HepG2 (cell line): ENCODE measurements around the gene ARF4. TPM values are rescaled to one million over a fixed set of nuclear protein-coding genes. Genes with fewer than 3 reads are reported as not detected.

Source experiments
- KDM2A ChIP-seq: sonication (generic); formaldehyde crosslinking; IDR thresholded peaks from 2 replicates; pipeline ENCODE4 v1.4.0; 2020; ENCODE audit warnings: low read depth, missing genetic modification reagents, borderline replicate concordance
- MTERF4 ChIP-seq: sonication (generic); formaldehyde crosslinking; IDR thresholded peaks from 2 replicates; pipeline ENCODE4 v1.8.0; 2023; ENCODE audit warnings: mild to moderate bottlenecking, missing genetic modification reagents
- NRL ChIP-seq: sonication (generic); formaldehyde crosslinking; IDR thresholded peaks from 2 replicates; pipeline ENCODE4 v1.5.0; 2020; ENCODE audit warnings: missing genetic modification reagents, mild to moderate bottlenecking, moderate library complexity, borderline replicate concordance
- RFXANK ChIP-seq: IDR thresholded peaks from 2 replicates; pipeline ENCODE4 v1.6.1; 2016
- ZBTB1 ChIP-seq: sonication (generic); formaldehyde crosslinking; IDR thresholded peaks from 2 replicates; pipeline ENCODE4 v1.4.0; 2020; ENCODE audit warnings: missing genetic modification reagents, borderline replicate concordance
- ZBTB4 ChIP-seq: sonication (generic); formaldehyde crosslinking; IDR thresholded peaks from 2 replicates; pipeline ENCODE4 v1.4.0; 2020; ENCODE audit warnings: missing genetic modification reagents, mild to moderate bottlenecking, borderline replicate concordance
- ZBTB40 ChIP-seq, 2 experiments: fragments of 450-650 bp in 1 of 2; sonication (generic) in 1 of 2; formaldehyde crosslinking in 1 of 2; IDR thresholded peaks; 2 replicates each; pipeline versions ENCODE4 v1.6.1 to v1.8.0; 2016 to 2022; ENCODE audit warnings: antibody characterized with exemption in 1 of 2, mild to moderate bottlenecking in 1 of 2, missing genetic modification reagents in 1 of 2
- ZNF292 ChIP-seq: sonication (generic); formaldehyde crosslinking; IDR thresholded peaks from 2 replicates; pipeline ENCODE4 v1.8.1; 2022; ENCODE audit warnings: mild to moderate bottlenecking, low read depth, missing genetic modification reagents, borderline replicate concordance
- ZNF354B ChIP-seq: sonication (generic); formaldehyde crosslinking; IDR thresholded peaks from 2 replicates; pipeline ENCODE4 v1.8.0; 2022; ENCODE audit warnings: mild to moderate bottlenecking, missing genetic modification reagents
- ZNF496 ChIP-seq: sonication (generic); formaldehyde crosslinking; IDR thresholded peaks from 2 replicates; pipeline ENCODE4 v1.8.1; 2023; ENCODE audit warnings: mild to moderate bottlenecking, moderate library complexity, missing genetic modification reagents; ENCODE audit not compliant: insufficient replicate concordance
- ZNF577 ChIP-seq: sonication (generic); formaldehyde crosslinking; IDR thresholded peaks from 2 replicates; pipeline ENCODE4 v1.4.0; 2020; ENCODE audit warnings: mild to moderate bottlenecking, low read depth, missing genetic modification reagents, borderline replicate concordance
- ZNF607 ChIP-seq: sonication (generic); formaldehyde crosslinking; IDR thresholded peaks from 2 replicates; pipeline ENCODE4 v1.5.1; 2020; ENCODE audit warnings: missing genetic modification reagents, mild to moderate bottlenecking, borderline replicate concordance
- ZNF75D ChIP-seq: sonication (generic); formaldehyde crosslinking; IDR thresholded peaks from 2 replicates; pipeline ENCODE4 v1.8.1; 2023; ENCODE audit warnings: missing genetic modification reagents, mild to moderate bottlenecking, borderline replicate concordance
- ZNF879 ChIP-seq: sonication (generic); formaldehyde crosslinking; IDR thresholded peaks from 2 replicates; pipeline ENCODE4 v1.8.1; 2023; ENCODE audit warnings: missing genetic modification reagents
- polyA plus RNA-seq, 8 experiments: library from polyadenylated mRNA; depleted of rRNA in 3 of 8; stranded (reverse) in 7 of 8; unstranded in 1 of 8; fragments of >200 nt; fragmentation: Illumina TruSeq in 4 of 8; extraction: Trizol in 4 of 8; gene quantifications; 2 replicates each; pipeline versions ENCODE4 v1.2.1 to v1.2.3, GENCODE V29; 2011 to 2016; ENCODE audit warnings: low read depth in 4 of 8, missing spikeins in 1 of 8, mixed read lengths in 1 of 8; ENCODE audit not compliant: insufficient read depth in 1 of 8
- total RNA-seq, 5 experiments: library from RNA; depleted of rRNA; stranded (reverse); fragments of >200 nt; fragmentation: Illumina TruSeq; extraction: Trizol; gene quantifications; 2 replicates each; pipeline ENCODE4 v1.2.3, GENCODE V29; 2016; ENCODE audit warnings: low read depth in 1 of 5
- TF ChIP-seq, protein P1 (sequence below): sonication (generic); formaldehyde crosslinking; IDR thresholded peaks from 2 replicates; pipeline ENCODE4 v1.5.0; 2020; ENCODE audit warnings: missing genetic modification reagents, mild to moderate bottlenecking, borderline replicate concordance

Gene ARF4
- total and polyA plus RNA-seq, 2 of the 13 experiments (the other 11 are each of a cell fraction or from before 2014, with no cell fraction given) = 184 to 250 TPM

DNA sequence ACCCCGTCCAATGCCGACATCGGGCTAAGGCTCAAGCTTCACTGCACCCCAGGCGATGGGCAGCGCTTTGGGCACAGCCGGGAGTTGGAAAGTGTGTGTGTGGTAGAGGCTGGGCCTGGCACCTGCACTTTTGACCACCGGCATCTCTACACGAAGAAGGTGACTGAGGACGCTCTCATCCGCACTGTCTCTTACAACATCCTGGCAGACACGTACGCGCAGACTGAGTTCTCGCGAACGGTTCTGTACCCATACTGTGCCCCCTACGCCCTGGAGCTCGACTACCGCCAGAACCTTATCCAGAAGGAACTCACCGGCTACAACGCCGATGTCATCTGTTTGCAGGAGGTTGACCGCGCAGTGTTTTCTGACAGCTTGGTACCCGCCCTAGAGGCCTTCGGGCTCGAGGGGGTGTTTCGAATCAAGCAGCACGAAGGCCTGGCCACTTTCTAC lies 40.0 kb downstream of the ARF4 start (continued):
- TF ChIP-seq ZBTB40 (IDR thresholded peaks at IDR 0.05) (no peak), ZBTB40 (CRISPR knock-in tag; IDR thresholded peaks at IDR 0.05) (no peak), ZNF879 (CRISPR knock-in tag) (no peak), NRL (CRISPR knock-in tag) (0 out of 2 replicates have a peak, but pooled peaks have one; percentile 65), ZNF607 (CRISPR knock-in tag) (no peak), MTERF4 (CRISPR knock-in tag) (no peak), ZNF75D (CRISPR knock-in tag) (no peak), ZNF354B (CRISPR knock-in tag) (no peak), ZNF577 (no peak), ZBTB1 (CRISPR knock-in tag) (no peak), ZNF292 (CRISPR knock-in tag) (no peak), ZNF496 (CRISPR knock-in tag) (no peak), KDM2A (CRISPR knock-in tag) (no peak; the same call in 1 of the 2 replicates), ZBTB4 (CRISPR knock-in tag) (0 out of 2 replicates have a peak, but pooled peaks have one; percentile 2), RFXANK (CRISPR knock-in tag) (no peak)
- TF ChIP-seq, protein P1, sequence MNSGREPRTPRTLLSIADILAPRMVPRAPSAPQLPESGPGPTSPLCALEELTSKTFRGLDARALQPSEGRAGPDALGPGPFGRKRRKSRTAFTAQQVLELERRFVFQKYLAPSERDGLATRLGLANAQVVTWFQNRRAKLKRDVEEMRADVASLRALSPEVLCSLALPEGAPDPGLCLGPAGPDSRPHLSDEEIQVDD (CRISPR knock-in tag) = no peak
